CD4-positive, alpha-beta T cell treated with Interleukin-15 for 1 hour (primary cell): ENCODE data around the gene EPHB2.

ENCODE experiments used
- DNase-seq: peaks from one replicate; pipeline ENCODE4 v3.0.0-alpha.2; 2020

The EPHB2 gene

GRCh38 chr1:22752339-22752738, 41.7 kb downstream of the EPHB2 start:
- DNase-seq: no peak

- DNase-seq: no peak
Observed at GRCh38 chr1:22753481-22753971, 42.9 kb downstream of the EPHB2 start.

GRCh38 chr1:22754106-22754768, 43.6 kb downstream of the EPHB2 start:
- no peak for DNase-seq

GRCh38 chr1:22754824-22755223, 44.2 kb downstream of the EPHB2 start:
- DNase-seq: no peak

- no peak for DNase-seq
Observed at GRCh38 chr1:22755641-22756040, 45.0 kb downstream of the EPHB2 start.

- DNase-seq: no peak
Observed at GRCh38 chr1:22756125-22756735, 45.6 kb downstream of the EPHB2 start.

- no peak for DNase-seq
Observed at GRCh38 chr1:22760455-22760854, 49.8 kb downstream of the EPHB2 start.

- no peak for DNase-seq
Observed at GRCh38 chr1:22761101-22761500, 50.5 kb downstream of the EPHB2 start.

- DNase-seq: no peak
Observed at GRCh38 chr1:22761821-22762220, 51.2 kb downstream of the EPHB2 start.

GRCh38 chr1:22763487-22764200, 53.0 kb downstream of the EPHB2 start:
- DNase-seq: no peak

GRCh38 chr1:22767852-22768251, 57.2 kb downstream of the EPHB2 start:
- no peak for DNase-seq

GRCh38 chr1:22769932-22770331, 59.3 kb downstream of the EPHB2 start:
- no peak for DNase-seq

- no peak for DNase-seq
Observed at GRCh38 chr1:22772014-22772413, 61.4 kb downstream of the EPHB2 start.

- DNase-seq: no peak
Observed at GRCh38 chr1:22773981-22774832, 63.6 kb downstream of the EPHB2 start.

- DNase-seq: no peak
Observed at GRCh38 chr1:22774833-22775182, 64.2 kb downstream of the EPHB2 start.

- no peak for DNase-seq
Observed at GRCh38 chr1:22775478-22775877, 64.8 kb downstream of the EPHB2 start.

GRCh38 chr1:22776035-22776613, 65.5 kb downstream of the EPHB2 start:
- DNase-seq: no peak

- no peak for DNase-seq
Observed at GRCh38 chr1:22777388-22778057, 66.9 kb downstream of the EPHB2 start.

GRCh38 chr1:22778408-22778807, 67.8 kb downstream of the EPHB2 start:
- DNase-seq: no peak

- no peak for DNase-seq
Observed at GRCh38 chr1:22778862-22779520, 68.4 kb downstream of the EPHB2 start.

GRCh38 chr1:22780696-22781095, 70.1 kb downstream of the EPHB2 start:
- no peak for DNase-seq

GRCh38 chr1:22781483-22781882, 70.8 kb downstream of the EPHB2 start:
- DNase-seq: no peak
